Measurements from ENCODE around the gene CCDC85B.

The CCDC85B gene

DNA sequence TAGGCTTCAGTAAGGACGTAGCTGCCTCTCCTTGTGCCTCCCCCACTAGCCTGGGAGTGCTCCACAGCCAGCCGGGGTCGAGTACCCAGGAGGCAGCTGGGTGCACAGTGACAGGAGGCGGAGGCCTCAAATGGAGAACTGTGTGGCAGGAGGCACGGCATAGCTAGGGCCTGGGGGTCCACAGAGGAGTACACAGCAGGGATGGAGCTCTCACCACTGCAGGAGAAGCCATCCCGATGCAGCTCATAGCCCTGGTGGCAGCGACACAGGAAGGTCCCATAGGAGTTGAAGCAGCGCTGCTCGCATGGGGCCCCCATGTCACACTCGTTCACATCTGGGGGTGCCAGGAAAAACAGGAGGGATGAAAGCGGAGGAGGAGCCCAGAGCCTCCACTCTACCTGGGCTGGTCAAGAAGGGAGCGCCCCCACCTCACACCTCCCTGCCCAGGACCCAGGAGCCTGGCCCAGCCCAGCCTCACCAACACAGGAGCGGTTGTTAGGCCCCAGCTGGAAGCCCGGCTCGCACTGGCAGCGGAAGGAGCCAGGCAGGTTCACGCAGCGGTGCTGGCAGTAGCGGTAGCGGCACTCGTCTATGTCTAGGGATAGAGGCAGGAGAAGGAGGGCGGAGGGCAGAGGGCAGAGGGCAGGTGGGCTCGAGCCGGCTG, 20.7 kb upstream of the CCDC85B start:
- no peak for DNase-seq

DNA sequence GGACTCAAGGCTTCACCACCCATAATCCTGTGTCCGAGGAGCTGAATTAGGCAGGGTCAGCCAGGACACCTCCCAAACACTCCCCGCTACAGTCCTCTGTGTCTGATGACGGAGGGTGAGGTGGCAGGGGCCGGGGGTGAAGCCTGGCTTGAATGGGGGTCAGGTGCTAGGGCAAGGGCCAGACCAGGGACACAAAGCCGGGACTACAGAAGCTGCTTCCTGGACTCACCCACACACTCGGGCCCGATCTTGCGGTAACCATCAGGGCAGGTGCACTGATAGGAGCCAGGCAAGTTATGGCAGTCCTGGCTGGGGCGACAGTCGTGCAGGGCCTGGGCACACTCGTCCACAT, 20.2 kb upstream of the CCDC85B start:
- no peak for DNase-seq

DNA sequence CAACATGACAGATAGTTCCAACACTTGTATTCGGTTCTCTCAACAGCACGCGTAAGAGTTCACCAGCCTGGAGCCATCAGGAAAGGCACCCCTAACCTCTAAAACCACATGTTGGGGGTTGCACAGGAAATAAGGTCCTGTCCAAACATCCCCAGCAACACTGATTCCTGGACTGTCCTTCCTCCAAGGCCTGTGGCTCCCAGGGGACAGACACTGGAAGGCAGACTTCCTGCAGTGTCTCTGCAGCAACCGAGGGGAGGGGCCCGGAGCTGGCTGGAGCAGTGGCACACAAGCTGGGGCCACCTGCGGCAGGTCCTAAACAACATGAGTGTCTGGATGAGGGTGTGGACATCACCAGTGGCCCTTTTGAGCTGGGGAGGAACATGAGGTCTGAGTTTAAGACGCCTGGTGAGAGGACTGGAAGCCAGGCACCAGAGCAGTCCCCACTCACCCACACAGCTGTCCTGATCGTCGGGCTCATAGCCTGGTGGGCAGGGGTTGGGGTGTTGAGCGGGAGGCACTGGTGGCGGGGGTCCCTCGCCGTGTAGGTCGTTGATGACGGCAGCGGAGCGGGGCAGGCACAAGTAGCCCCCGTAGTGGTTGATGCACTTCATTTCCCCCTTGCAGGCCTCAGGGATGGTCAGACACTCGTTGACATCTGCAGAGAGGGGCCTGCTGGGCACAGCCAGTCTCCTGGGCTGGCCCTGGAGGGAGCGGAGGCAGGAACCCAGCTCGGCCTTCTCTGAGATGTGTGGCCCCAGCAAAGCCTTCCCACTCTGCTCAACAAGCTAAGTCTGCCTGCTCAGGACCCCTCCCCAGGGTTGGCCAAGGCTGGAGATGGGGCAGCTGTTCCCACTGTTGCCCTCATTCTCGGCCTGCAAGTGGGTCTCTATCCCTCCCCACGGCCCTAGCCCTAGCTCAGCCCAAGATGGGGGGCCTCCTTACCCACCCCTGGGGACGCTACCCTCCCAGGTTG, 19.5 kb upstream of the CCDC85B start:
- peak; percentile 16 for DNase-seq

DNA sequence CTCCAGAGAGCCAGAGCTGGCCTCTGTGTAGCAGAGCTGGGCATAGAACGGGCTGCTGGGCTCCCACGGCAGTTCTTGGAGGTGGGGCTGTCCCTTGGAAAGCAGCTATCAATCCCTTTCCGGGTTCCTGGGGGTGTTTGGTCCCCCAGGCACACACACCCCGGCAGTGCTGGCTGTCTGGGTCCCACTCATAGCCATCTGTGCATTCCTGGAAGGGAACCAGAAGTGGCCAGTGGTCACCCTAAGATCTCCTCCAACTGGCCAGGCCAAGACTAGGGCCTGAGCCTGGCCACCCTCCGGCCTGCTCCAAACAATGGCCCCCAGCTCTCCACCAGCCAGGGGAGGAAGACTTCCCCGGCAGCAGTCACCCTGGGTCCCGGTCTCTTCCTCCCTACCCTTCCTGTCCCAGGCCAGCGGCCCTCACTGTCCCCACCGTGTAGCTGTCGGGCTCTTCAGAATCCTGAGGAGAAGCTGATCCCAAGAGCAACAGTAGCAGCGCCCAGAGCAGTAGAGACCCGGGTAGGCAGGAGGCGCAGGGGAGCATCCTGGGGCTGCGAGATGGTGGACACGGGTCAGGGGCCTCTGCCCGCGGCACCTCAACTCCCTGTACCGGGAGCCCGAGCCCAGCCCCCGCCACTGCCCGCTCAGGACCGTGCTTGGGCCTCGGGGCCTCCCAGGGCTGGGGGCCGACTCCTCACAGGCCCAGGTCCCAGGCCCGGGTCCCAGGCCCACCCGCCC, 18.5 kb upstream of the CCDC85B start:
- peak; percentile 63 for DNase-seq

DNA sequence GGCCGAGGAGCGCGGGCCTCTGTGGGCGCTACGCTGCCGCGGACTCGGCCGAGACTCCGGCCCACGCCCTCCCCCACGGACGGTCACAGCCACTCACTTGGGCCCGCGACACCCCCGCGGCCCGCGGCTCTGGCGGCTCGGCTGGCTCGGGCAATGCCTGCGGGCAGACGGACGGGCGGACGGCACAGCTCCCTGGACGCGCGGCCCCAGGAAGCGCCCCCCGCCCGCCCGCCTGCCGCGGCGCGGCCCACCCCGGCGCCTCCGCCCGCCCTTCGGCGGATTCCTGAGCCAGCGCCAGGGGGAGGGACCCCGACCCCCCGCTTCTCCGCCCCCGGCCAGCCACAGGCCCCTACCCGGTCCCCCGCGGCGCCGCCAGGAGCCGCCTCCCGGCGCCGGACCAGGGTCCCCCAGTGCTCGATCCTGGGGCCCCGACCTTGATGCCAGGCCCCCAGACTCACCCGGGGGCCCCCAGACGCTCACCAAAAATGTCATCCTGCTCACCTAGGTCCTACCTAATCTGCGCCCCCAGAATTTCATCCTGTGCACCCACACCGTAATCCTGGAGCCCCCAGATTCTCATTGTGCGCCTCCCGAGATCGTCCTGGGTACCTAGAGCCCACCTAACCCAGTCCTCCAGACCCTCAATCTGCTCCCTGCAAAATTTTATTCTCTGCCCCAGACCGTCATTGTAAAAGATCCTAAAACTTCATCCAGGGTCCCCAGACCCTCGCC, 17.7 kb upstream of the CCDC85B start, which contains the start of gene EFEMP2:
EFEMP2 (minus strand) TSS at position 215 of the 732 bp plus-strand sequence. CDS start 446 bp downstream, outside the sequence.
- no peak for DNase-seq

DNA sequence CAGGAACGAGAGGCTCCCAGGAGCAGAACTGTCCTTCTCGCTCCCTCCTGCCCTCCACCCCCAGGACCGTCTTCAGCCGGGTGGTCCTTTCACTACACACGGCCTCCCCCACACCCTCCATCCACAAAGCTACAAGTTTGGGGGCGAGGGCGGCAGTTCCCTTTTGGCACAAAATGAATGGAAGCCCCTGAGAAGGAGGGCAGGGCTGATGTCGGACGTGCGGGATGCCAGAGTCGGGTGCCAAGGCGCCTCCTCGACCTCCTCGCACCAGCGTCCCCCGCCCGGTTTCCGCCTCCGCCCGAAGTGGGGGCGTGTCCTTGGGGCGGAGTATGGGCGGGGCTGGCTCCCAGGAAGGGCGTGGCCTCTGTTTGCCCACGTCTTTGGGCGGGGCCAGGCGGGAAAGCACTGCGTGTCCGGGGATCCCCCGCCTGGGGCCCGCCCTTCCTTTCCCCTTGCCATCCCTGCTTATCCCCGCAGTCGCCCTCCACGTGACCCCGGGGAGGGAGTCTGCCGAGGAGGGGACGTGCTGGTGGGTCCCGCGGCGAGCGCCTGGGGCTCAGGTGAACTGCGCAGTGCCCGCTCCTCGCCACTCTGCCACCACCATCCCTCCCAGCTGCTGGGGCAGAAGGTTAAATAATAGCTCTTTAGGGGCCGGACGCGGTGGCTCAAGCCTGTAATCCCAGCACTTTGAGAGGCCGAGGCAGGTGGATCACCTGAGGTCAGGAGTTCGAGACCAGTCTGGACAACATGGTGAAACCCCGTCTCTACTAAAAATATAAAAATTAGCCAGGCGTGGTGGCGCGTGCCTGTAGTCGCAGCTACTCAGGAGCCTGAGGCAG, 16.9 kb upstream of the CCDC85B start:
- peak; percentile 97 for DNase-seq

DNA sequence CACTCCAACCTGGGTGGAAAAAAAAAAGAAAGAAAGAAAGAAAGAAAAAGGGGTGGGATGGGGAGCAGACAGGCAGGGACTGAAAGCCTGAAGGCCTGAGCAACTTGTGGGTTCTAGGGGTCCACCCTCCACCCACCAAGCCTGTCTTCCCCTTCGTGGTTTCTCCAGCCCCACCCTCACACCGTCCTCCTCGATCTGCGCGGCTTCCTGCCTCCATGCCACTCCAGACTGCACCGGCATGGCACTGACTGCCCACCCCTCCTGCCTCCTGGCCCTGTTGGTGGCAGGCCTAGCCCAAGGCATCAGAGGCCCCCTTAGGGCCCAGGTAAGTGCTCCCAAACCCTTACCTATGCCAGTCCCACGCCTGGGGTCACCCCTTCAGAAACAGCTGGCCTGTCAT, 10.9 kb upstream of the CCDC85B start, which contains the start of gene CTSW:
CTSW (plus strand) TSS at position 221 of the 400 bp plus-strand sequence; CDS start at position 239, 18 bp downstream.
- DNase-seq, result no peak

DNA sequence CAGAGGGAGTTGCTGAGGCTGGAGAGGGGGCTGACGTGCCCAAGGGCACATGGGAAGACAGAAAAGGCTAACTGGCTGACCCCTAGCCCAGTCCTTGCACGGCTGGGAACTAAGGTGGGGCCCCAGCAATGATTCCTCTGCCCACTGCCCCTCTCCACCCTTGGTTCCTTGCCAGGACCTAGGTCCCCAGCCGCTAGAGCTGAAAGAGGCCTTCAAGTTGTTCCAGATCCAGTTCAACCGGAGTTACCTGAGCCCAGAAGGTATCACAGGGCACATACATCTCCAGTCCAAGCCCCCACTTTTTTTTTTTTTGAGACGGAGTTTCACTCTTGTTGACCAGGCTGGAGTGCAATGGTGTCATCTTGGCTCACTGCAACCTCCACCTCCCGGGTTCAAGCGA, 10.4 kb upstream of the CCDC85B start:
- no peak for DNase-seq

DNA sequence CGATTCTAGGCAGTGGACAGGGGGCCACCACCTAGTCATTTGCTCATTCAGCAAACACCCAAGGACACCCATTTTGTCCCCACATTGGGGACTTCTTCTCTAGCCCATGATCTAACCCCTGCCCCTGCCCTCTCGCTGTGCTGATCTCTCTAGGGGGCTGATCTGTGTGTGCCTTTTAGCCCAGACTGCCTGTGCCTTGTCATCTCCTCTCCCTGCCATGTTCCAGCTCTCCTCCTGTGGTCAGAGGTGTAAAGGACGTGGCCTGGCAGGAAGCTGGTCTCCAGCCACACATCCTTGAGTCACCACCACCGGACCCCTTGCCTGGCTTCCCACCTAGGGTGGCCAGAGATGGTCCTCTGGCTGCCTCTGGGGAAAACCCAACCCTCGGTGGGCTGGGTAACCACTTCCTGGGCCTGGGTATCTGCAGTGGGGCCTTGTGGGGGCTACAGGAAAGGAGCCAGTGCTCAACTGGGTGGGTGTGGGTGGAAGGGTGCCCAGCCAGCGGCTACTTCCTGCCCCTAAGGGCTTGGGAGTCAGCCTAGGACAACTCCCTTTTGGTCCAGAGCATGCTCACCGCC, 9.5 kb upstream of the CCDC85B start:
- no peak for DNase-seq

DNA sequence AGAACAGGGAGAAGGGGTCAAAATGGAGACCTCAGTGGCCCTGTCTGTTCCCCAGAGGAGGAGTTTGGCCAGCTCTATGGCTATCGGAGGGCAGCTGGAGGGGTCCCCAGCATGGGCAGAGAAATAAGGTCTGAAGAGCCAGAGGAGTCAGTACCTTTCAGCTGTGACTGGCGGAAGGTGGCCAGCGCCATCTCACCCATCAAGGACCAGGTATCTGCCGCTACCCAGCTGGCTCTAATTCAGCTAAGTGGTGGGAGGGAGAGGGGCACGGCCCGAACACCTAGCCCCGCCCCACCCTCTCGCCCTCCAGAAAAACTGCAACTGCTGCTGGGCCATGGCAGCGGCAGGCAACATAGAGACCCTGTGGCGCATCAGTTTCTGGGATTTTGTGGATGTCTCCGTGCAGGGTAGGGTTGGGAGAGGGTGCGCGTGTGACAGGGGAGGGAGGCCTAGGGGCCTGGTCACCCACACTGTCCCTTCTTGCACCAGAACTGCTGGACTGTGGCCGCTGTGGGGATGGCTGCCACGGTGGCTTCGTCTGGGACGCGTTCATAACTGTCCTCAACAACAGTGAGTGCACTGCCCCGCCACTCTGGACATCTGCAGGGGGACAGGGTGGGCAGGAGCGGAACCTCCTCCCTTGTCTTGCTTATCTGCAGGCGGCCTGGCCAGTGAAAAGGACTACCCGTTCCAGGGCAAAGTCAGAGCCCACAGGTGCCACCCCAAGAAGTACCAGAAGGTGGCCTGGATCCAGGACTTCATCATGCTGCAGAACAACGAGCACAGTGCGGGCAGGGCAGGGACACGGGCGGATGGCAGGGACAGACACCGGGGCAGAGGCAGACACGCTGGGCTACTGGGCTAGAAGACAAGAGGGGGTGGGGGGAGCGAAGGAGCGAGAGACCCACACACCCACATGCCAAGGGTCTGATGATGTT, 8.1 kb upstream of the CCDC85B start:
- no peak for DNase-seq

DNA sequence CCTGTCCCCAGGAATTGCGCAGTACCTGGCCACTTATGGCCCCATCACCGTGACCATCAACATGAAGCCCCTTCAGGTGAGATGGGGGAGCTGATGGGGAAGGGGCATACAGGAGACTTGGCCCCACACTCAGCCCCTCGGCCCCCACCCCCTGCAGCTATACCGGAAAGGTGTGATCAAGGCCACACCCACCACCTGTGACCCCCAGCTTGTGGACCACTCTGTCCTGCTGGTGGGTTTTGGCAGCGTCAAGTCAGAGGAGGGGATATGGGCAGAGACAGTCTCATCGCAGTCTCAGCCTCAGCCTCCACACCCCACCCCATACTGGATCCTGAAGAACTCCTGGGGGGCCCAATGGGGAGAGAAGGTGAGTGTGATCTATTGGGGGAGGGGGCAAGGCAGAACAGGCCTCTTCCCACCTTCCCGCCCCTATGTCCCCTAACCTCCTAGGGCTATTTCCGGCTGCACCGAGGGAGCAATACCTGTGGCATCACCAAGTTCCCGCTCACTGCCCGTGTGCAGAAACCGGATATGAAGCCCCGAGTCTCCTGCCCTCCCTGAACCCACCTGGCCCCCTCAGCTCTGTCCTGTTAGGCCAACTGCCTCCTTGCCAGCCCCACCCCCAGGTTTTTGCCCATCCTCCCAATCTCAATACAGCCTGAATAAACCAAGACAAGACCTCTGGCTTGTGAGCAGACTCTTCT, 7.3 kb upstream of the CCDC85B start:
- no peak for DNase-seq

DNA sequence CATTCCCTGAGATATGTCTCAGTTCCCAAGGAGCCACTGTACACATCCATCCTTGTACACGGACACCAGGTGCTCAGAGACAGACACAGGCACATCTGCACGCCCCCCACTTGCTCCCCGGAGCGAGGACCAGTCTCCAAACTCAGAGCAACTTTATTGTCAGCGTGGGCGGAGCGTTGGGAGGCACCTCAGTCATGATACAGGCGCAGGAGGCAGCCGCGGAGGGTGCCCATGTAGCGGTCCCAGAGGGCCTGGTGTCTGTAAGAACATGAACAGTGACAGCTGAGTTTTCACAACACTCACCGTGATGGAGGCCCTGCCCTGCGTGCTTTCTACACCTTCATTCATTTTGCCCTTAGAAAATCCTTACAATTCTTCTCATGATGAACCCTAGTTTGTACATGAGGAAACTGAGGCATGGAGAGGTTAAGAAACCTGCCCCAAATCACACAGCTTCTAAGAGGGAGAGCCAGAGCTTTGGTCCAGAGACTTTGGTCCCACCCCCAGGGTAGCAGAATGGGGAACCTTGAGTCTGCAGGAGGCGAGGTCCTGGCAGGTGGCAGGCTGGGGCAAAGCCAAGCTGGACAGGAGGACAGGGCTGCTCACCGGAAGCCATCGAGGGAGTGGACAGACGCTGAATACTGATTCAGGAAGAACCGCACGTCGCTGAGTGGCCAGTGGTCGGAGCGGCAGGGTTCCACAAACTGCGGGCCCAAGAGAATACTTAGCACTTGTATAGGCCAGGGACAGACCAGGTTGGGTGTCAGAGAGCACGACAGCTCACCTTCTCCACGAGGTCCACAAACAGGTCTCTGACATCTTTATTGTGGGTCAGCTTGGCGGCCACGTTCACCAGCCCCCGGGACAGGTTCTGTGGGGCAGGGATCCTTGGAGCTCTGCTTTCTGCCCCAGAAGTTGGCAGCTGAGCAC, 6.4 kb upstream of the CCDC85B start:
- DNase-seq, result no peak

DNA sequence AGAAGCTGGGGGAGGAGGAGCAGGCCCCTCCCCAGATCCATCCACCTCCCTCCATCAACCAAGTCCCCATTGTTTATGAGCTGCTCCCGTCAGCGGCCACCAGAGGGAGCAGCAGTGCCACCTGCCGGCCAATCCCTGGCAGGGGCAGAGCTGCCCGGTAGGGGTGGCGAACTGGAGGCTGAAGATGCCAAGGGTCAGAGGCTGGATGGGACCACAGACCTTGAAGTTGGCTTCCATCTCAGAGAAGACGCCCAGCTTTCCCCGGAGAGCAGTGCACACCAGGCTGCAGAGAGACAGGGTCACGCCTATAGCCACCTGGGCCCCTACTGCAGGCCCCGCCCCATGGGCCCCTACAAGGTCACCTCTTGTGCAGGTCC, 5.8 kb upstream of the CCDC85B start:
- DNase-seq, result peak; percentile 85

DNA sequence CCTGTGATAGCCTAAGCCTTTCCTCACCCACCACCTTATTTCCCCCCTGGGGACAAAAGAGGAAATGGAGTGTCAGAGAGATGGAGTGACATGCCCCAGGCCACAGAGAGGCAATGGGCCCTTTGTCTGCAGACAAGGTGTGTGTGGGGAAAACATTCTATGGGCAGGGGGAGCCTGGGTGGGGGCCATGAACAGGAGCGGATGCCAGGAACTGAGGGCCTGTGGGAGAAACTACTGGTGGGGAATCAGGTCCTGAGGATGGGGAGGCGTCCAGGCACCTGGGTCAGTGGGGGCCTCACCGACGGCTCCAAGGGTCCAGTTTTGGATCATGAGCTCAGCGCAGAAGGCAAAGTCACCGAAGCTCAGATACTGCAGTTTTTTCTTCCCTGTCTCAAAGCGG, 5.2 kb upstream of the CCDC85B start:
- DNase-seq, result no peak

DNA sequence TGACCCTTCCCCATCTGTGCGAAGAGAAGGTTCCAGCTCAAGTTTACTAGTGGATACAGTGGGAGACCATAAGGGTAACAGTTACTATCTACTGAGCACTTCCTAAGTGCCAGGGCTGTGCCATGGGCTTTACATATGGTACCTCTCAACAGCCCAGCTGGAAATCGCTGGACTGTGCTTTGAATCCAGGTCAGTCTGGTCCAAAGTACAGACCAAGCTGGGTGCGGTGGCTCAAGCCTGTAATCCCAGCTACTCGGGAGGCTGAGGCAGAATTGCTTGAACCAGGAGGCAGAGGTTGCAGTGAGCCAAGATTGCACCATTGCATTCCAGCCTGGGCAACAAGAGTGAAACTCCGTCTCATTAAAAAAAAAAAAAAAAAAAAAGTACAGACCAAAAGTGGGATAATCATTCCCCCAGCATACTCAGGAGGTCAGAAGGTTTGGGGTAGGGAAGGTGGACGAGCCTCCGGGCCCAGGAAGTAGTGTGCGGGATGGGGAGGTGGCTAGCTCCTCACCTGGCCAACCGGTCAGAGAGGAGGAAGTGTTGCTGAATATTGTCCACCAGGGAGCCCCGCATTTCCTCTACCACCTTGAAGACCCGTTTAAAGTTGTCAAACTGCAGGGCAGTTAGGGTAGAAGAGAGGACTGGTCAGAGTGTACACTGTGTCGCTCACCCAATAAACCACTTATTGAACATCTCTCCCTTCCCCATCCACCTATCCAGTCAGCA, 4.5 kb upstream of the CCDC85B start:
- no peak for DNase-seq

DNA sequence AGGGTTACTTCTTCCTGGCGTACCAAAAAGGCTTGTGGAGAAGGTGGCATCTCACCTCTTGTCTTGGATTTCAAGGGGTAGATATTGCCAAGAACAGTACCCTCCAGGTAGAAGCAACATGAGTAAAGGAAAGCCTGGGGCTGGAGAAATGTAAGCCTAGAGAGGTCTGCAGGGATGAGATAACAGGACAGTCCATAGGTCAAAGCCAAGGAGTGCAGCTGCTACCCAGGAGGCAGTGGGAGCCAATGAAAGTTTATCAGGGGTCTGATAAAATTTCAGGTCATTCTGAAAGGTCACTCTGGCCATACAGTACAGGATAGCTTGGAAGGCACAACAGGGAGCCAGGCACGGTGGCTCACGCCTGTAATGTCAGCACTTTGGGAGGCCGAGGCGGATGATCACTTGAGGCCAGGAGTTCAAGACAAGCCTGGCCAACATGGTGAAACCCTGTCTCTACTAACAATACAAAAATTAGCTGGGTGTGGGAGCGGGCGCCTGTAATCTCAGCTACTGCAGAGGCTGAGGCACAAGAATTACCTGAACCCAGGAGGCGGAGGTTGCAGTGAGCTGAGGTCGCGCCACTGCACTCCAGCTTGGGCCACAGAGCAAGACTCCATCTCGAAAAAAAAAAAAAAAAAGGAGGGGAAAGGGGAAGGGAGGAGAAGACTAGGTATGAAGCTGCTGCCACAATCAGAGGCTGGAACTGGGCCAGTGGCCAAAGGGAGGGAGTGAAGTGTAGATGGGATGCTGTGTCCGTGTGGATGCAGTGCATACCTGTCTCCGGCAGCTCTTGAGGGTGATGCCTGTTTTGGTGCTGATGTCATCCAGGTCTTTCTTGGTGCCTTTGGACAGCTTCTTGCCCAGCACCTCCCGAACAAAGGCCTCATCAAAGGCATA, 3.4 kb upstream of the CCDC85B start:
- DNase-seq, result no peak

All from retina (tissue), 1 donor.